ENCODE results near the gene MBD3L4. TPM values are rescaled to one million over a fixed set of nuclear protein-coding genes. Genes with fewer than 3 reads are reported as not detected.

MBD3L4 gene
- total and polyA plus RNA-seq, 2 of the 13 experiments (the other 11 are each of a cell fraction or from before 2014, with no cell fraction given): not detected

DNA sequence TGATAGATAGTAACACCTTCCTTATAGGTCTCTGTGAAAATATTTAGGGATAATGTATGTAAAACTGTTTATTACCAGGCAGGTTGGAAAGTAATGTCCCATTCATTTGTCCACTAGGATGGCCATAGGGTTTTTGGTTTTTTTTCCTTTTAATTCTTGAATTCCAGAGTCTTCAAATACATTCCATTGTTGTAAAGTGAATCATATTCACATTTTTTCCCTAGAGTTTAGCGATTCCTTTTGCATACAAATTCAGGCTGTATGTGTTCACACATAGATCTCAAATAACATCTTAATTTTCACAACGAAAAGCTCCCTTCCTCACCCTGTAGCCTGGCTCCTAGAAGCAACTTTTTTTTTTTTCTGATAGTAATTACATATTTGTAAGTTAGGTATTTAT is 27.7 kb upstream of the MBD3L4 start:
- H3K27me3 ChIP-seq (ENCODE audit: control insufficient read depth in 1 of 2, insufficient read depth in 2 of 2, low read length in 2 of 2): no peaks in the 10 kb centered on the region; a peak in 1 of 5 replicates
- H2AFZ ChIP-seq (ENCODE audit: low read length): no peak overlapping the region
- DNase-seq (ENCODE audit: low spot score): no peak
- ChIA-PET CTCF (ENCODE audit: low intra/inter-chr PET ratio, low total read pairs) (no interaction called here), POLR2A (no interaction called here)
- 64% methylated on average over 2 of the region's 2 CpGs for WGBS (ENCODE audit: low lambda C conversion rate)
- no peak for FAIRE-seq
- peaks cover 11% of the 10 kb centered on the region for H3K79me2 ChIP-seq (ENCODE audit: insufficient read depth, low read length)
- BruUV-seq (replicated peaks): no TSS peak
- H4K20me1 ChIP-seq (ENCODE audit: insufficient read depth, low read length): no peaks in the 10 kb centered on the region
- peaks cover 14% of the 10 kb centered on the region for H3K4me1 ChIP-seq (ENCODE audit: insufficient read depth, low read length)
- no peak overlapping the region for H3K27ac ChIP-seq (ENCODE audit: extremely low read length, insufficient read depth, low read length)
- H3K9me3 ChIP-seq (ENCODE audit: low read length): peaks cover 7% of the 10 kb centered on the region
- in situ Hi-C loops (cut with HindIII; ENCODE audit: extremely low pct_ligation_motif_present, low pct_unique_long_range_greater_than_20kb): no loop called here
- no peak for ATAC-seq
- H3K4me3 ChIP-seq (replicated peaks in 1 of 3; ENCODE audit: insufficient read depth in 1 of 3, low read depth in 2 of 3, low read length in 3 of 3): no peak overlapping the region
- H3K36me3 ChIP-seq (replicated peaks in 1 of 2; ENCODE audit: control insufficient read depth in 1 of 2, insufficient read depth in 2 of 2, low read length in 2 of 2): peaks cover 0 to 13% of the 10 kb centered on the region in 2 experiments; a peak in 3 of 5 replicates
- H3K9ac ChIP-seq (ENCODE audit: insufficient read depth, low read depth, low read length): no peak overlapping the region
- intact Hi-C loops (cut with micrococcal nuclease; ENCODE audit: unreplicated experiment): no loop called here
- no peak overlapping the region for H3K4me2 ChIP-seq (ENCODE audit: low read depth, low read length)
- TF ChIP-seq NFIC (IDR thresholded peaks at IDR 0.05; ENCODE audit: low read length) (no peak), HHEX (CRISPR knock-in tag; IDR thresholded peaks at IDR 0.05) (no peak), PCBP2 (optimal IDR thresholded peaks at IDR 0.05; ENCODE audit: low read depth, low read length, poor library complexity, severe bottlenecking) (no peak), NCOR1 (IDR thresholded peaks at IDR 0.05; ENCODE audit: borderline replicate concordance, low read length) (no peak), HNF4G (IDR thresholded peaks at IDR 0.05; ENCODE audit: borderline replicate concordance, low read depth, low read length) (no peak), HNF4G (CRISPR knock-in tag; IDR thresholded peaks at IDR 0.05; ENCODE audit: borderline replicate concordance, low read depth) (no peak), FOXP4 (CRISPR knock-in tag; IDR thresholded peaks at IDR 0.05) (no peak), LRRFIP1 (CRISPR knock-in tag; conservative IDR thresholded peaks at IDR 0.05) (no peak), KDM2A (CRISPR knock-in tag; IDR thresholded peaks at IDR 0.05; ENCODE audit: borderline replicate concordance, low read depth) (no peak), HMG20B (CRISPR knock-in tag; conservative IDR thresholded peaks at IDR 0.05) (no peak), MIER2 (CRISPR knock-in tag; IDR thresholded peaks at IDR 0.05) (no peak), ZNF740 (CRISPR knock-in tag; IDR thresholded peaks at IDR 0.05) (no peak), NFIB (CRISPR knock-in tag; IDR thresholded peaks at IDR 0.05; ENCODE audit: borderline replicate concordance) (no peak), CHD2 (IDR thresholded peaks at IDR 0.05; ENCODE audit: low read depth, low read length) (no peak), MED8 (CRISPR knock-in tag; IDR thresholded peaks at IDR 0.05; ENCODE audit: insufficient replicate concordance) (no peak)
- TF ChIP-seq, protein P1, sequence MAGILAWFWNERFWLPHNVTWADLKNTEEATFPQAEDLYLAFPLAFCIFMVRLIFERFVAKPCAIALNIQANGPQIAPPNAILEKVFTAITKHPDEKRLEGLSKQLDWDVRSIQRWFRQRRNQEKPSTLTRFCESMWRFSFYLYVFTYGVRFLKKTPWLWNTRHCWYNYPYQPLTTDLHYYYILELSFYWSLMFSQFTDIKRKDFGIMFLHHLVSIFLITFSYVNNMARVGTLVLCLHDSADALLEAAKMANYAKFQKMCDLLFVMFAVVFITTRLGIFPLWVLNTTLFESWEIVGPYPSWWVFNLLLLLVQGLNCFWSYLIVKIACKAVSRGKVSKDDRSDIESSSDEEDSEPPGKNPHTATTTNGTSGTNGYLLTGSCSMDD (CRISPR knock-in tag; IDR thresholded peaks at IDR 0.05): no peak
- TF ChIP-seq, protein P2, sequence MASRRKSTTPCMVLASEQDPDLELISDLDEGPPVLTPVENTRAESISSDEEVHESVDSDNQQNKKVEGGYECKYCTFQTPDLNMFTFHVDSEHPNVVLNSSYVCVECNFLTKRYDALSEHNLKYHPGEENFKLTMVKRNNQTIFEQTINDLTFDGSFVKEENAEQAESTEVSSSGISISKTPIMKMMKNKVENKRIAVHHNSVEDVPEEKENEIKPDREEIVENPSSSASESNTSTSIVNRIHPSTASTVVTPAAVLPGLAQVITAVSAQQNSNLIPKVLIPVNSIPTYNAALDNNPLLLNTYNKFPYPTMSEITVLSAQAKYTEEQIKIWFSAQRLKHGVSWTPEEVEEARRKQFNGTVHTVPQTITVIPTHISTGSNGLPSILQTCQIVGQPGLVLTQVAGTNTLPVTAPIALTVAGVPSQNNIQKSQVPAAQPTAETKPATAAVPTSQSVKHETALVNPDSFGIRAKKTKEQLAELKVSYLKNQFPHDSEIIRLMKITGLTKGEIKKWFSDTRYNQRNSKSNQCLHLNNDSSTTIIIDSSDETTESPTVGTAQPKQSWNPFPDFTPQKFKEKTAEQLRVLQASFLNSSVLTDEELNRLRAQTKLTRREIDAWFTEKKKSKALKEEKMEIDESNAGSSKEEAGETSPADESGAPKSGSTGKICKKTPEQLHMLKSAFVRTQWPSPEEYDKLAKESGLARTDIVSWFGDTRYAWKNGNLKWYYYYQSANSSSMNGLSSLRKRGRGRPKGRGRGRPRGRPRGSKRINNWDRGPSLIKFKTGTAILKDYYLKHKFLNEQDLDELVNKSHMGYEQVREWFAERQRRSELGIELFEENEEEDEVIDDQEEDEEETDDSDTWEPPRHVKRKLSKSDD (CRISPR knock-in tag; IDR thresholded peaks at IDR 0.05; ENCODE audit: low read depth): no peak
